Epithelial cell of esophagus (primary cell): Measurements from ENCODE around the gene CNTNAP2.

Source experiments
- DNase-seq: peaks from one replicate; pipeline ENCODE4 v3.0.0; 2010; ENCODE audit warnings: low read depth
- H3K4me3 ChIP-seq: 2 replicates; pipeline ENCODE4 v1.5.1; 2011; ENCODE audit warnings: mild to moderate bottlenecking, low read length, control low read depth
- TF ChIP-seq, protein P1 (sequence below): IDR thresholded peaks from 2 replicates; pipeline ENCODE4 v1.5.1; 2011; ENCODE audit warnings: low read depth, mild to moderate bottlenecking, low read length, control low read depth, inconsistent platforms; ENCODE audit not compliant: insufficient read depth; ENCODE audit errors: missing control alignments

Gene CNTNAP2

DNA sequence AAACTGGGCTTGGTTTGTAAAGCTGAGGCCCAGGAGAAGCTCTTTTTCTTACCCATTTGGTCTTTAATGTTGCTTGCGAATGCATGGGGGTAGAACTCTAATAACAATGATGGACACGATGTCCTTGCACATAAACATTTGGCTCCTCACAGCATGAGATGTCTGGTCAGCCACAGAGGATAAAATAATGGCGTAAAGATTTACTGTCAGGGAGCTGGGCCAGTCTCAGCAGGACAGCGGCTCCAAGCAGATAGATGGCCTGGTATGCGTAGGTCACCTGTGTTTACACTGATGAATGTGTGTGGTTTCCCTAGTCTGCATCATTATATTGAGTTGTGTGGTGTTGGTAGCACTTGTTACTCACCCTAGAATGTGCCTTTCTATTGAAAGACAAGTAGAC, 537.4 kb downstream of the CNTNAP2 start:
- no peak overlapping the region for H3K4me3 ChIP-seq
- DNase-seq = no peak
- TF ChIP-seq, protein P1, sequence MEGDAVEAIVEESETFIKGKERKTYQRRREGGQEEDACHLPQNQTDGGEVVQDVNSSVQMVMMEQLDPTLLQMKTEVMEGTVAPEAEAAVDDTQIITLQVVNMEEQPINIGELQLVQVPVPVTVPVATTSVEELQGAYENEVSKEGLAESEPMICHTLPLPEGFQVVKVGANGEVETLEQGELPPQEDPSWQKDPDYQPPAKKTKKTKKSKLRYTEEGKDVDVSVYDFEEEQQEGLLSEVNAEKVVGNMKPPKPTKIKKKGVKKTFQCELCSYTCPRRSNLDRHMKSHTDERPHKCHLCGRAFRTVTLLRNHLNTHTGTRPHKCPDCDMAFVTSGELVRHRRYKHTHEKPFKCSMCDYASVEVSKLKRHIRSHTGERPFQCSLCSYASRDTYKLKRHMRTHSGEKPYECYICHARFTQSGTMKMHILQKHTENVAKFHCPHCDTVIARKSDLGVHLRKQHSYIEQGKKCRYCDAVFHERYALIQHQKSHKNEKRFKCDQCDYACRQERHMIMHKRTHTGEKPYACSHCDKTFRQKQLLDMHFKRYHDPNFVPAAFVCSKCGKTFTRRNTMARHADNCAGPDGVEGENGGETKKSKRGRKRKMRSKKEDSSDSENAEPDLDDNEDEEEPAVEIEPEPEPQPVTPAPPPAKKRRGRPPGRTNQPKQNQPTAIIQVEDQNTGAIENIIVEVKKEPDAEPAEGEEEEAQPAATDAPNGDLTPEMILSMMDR = no peak

DNA sequence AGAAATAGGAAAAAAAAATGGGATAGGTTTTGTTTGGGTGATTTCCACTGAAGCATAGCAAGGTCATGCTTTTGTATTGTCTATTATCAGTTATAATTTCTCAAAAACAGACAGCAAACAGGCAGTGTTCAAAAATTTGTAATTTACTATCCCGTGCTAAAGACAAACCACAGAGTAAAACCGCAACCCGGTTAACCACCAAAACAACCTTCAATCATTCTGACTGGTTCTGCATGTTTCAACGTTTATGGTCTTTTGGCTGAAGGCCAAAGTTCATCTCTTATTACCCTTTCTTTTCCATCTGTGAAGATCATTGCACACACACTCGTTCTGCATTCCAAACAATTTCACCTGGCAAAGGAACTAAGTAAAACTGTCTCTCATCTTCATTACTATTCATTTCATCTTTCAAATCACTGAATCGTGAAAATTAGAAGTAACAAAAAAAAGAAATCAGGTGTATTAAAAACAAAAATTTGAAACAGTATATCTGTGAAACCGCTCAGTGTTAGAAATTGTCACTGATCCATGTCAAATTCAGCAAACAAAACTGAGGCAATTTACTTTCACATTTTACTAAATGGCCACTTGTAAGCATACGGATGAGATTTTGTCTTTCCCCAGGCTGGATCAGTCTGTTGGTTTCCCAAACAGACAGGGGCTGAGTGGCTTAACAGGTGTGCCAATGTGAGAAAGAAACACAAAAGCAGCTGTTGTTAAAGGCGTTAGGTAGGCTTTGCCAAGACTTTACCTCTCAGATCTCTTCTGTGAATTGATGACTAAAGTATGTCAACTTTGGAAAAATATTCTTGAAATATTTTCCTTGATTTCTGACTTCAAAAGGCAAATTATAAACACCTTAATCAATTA, 539.6 kb downstream of the CNTNAP2 start:
- H3K4me3 ChIP-seq = no peak overlapping the region
- no peak for DNase-seq
- TF ChIP-seq, protein P1 = no peak

DNA sequence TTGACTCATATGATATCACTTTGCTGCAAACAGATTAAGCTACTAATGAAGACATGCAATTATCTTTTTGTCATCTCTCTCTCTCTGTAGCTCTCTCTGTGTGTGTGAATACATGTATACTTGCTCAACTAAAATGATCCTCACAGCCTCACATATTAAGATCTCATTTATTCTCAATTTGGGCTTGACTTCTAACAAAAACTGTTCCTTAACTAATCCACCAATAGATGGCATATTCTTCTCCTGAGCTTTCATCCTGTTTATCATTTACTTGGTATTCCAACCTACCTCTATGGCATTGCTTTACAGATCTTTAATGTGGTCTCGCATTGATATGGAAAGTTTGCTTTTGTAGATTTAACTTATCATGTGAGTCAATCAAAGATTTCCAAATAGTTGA, 540.4 kb downstream of the CNTNAP2 start:
- no peak for DNase-seq
- TF ChIP-seq, protein P1 = no peak

DNA sequence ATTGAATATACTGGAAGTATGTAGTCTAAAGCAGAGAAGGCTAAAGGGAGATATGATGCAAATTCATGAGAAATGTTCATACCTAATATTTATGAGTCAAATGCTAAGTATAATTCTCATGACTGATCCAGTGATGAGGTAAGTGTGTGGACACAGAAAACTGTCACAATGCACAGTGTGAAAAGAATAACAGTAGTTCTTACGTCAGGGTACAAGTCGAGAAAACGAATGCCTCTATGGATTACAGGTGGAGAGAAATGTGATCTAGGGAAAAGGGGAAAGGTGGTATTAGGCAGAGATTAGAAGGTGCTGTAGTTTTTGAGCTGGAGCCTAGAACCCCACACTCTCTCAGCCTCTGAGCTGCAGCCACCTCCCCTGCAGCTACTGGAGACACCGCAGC, 542.0 kb downstream of the CNTNAP2 start:
- TF ChIP-seq, protein P1 = no peak
- H3K4me3 ChIP-seq = no peak overlapping the region
- no peak for DNase-seq

More for the DNA sequence above, 540.4 kb downstream of the CNTNAP2 start:
- H3K4me3 ChIP-seq = no peak overlapping the region

DNA sequence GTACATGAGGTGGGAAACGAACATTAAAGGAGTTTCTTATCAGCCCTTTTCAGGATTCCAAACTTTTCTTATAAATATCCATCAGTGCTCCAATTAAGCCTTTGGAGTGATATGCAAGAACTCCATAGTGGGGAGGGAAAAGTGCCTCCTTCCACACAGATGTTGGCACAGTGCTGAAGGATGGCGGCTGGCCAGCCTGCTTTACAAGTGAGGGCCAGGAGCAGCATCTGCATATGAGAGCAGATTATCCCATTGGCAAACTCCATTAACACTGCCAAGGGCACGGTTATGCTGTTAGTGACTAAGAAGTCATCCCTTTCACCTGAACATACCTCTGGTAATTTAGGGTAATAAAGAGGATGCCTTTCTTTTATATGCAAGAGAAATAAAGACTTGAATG, 543.1 kb downstream of the CNTNAP2 start:
- no peak overlapping the region for H3K4me3 ChIP-seq
- TF ChIP-seq, protein P1 = no peak
- no peak for DNase-seq

DNA sequence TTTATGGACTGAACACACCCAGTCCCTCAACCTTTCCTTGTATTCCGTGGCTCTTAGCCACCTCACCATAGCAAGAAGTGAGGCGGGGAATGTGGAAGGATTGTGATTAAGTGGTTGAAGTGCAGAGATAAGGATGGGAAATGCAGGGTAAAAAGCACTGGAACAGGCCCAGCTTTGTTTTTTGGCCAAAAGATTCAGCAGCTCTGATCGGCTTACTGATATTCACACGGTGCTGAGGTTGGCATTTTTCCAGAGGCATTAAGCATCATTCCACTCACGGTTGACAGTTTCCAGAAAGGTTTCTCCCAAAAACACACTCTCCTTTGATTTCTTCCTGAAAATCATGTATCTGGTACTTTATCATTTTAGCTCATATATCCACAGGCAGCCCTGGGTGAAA, 544.2 kb downstream of the CNTNAP2 start:
- DNase-seq = no peak
- TF ChIP-seq, protein P1 = no peak
- H3K4me3 ChIP-seq = no peak overlapping the region

DNA sequence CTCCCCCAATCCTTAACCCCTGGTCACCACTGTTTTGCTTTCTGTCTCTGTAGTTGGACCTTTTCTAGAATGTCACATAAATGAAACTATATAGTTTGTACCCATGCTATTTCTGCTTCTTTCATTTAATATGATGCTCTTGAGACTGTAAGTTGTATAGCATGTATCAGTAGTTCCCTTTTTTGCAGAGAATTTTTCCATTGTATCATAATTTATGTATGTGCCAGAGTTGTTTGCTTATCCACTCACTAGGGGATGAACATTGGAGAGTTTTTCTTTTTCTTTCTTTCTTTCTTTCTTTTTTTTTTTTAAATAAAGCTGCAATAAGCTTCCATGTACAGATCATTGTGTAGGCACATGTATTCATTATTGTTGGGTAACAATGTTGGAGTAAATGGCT, 544.8 kb downstream of the CNTNAP2 start:
- DNase-seq = no peak
- TF ChIP-seq, protein P1 = no peak
- H3K4me3 ChIP-seq = no peak overlapping the region
